CD1c-positive myeloid dendritic cell (primary cell): ENCODE data around the gene CELF2.

Source experiments
- DNase-seq: peaks from one replicate; pipeline ENCODE4 v3.0.0-alpha.2; 2016; ENCODE audit errors: extremely low spot score

Gene CELF2

DNA sequence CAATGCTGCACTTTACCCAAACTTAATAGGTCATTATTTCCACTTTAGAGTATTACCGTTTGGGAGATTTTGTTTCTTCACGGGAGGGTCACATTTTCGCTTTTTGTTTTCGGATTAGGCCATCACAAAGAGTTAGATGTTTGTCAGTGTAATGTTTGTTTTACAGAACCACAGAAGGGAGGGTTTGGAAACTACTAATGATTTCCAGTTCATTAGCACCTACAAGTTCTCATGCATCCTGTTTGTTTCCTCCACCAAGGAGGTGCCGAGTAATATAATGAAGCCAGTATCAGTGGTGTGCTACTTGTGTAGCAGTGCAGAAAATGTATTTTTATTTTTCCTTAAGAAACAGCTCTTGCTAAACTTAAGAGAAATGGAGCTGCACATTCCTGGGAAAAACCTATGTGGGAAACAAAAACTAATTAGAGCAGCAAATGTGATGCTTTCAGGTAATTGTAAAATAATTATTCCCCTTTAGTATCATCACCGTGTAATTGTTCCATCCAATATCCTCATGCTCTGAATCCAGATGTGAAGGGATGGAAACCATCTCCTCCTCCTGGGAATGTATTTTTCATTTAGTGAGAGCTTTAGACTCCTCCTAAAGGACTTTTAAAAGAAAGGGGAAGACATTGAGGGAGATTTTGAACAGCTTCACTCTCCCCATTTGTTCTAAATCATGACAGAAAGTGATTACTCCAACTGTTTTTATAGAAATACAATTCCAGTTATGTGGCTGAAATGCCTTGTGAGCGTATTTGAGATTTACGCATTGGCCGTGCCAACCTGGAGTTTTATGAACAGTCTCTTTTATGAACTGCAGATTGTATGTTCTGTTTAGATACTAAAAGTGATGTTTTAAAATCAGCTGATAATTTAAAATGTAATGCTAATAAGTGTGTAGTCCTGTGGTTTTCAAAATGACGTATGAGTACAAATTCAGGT is 5.6 kb downstream of the CELF2 start:
- no peak for DNase-seq

DNA sequence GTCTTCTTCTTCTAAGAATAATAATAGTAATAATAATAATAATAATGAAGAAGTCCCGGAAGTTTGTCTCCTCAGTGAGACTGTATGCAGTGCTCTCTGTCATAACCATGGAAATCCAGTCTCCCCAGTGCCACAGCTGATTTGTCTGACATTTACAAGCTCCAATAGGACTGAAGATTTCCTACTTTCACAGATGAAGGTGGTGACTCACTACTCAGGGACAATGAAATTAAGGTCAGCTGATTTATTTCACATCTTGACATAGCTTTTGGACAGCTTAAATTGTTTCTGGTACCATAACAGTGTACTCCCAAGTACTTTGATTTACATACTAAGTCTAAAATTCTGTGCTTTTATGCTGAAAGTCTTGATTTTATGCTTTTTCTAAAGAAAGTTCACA is 6.9 kb downstream of the CELF2 start:
- no peak for DNase-seq

DNA sequence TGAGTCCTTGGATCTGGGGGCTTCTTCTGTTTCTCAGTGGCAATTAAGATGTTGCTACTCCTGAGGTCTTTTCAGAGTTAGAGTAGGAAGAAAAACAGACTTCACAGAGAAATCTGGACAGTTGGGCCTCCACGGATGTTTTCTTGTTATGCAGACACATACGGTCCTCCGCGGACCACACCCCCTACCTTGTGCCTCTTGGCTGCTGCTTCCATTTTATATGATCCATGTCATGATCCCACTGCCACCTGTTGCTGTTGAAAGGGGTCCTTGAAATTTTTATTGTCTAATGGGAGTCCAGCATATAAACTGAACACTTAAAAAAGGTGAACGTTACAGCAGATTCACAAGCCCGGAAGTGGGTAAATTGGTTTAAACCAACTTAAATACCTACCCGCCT is 8.3 kb downstream of the CELF2 start:
- DNase-seq = no peak

DNA sequence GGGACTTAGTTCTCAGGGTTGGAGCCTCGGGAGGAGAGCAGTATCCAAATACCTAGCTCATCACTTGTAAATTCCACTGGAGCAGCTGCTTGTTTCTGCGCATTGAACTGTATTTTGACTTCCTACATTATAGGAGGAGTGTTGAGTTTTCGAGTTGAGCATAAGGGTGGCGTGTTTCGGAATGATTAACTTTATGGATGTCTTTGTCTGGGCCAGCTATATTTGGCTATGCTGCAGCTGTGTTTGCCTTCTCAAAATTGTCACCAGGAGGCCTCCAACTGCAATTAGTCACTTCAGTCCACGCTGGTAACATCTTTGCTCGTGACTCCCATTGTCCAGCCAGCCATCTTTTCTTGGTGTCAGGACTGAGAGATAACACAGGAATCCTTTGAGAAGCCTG is 9.1 kb downstream of the CELF2 start:
- DNase-seq = no peak

DNA sequence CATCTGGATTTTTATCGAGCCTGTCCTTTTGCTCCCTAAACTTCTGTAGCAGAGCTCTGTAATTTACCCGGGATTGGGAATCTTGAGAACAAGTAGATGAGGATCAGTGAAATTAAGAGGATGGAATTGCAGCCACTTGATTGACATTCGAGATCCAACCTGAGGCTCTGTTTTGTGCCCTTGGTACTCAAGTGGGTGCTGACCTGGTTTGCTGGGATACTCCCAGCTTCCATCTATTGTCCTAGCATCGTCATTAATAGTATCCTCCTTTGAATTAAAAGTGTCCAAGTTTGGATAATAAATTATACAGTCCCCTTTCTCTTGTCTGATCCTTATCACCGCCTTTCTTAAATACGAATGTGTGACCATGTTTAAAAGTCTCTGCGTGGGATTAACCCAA is 17.1 kb downstream of the CELF2 start:
- no peak for DNase-seq

DNA sequence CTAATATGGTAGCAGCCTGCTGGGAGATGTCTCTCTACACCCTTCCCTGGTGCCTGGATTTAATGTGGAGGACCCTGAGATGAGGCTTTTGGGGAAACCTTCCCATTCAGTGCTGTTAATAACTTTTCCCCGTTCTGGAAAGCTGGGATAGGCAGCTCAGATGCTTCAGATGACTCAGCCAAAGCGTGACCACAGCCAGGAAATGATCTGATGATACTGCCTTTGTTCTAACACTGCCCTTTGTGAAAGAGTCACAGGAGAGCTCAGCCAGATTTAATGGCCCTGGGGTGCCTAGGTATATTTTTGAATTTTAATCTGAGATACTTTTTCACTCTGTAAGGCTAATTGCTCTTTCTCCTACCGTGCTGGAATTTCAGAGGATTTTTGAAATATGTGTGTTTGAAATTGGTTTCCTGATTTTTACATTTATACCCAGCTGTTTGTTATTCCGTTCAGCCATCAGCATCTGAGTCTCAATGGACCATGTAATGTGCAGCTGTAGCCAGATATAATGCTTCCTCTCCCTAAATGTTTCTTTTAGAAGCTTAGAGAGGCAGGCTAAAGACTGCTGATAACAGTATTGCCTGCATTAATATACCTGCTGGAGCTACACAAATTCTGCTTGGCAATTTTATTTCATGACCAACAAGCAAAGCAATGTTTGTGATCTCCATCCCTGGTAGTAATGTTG is 17.8 kb downstream of the CELF2 start:
- no peak for DNase-seq

DNA sequence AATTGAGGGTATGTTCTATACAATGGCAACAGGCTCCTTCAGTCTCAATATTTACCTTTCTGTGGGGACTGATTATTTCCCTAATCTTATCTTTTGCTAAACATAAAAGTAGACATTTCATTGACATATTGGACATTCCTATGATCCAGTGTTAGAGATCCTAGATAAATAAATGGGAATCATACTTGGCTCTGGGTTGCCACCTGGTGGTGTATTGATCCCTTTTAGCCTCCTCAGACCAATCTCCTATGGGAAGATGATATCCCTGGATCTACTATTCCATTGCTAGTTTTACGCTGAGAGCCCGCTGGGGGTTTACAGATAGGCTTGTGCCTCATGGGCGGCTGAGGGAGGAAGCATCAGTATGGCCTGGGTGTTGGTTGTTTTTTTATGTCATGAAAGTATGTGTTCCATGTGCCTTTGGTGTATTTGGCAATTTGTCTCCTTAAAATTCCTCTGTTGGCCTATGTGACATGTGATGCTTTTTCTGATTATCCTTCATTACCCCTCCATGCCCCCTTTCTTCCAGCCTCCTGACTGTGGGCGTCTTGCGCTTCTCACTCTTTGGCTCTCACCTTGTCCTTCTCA is 18.8 kb downstream of the CELF2 start:
- DNase-seq = no peak

DNA sequence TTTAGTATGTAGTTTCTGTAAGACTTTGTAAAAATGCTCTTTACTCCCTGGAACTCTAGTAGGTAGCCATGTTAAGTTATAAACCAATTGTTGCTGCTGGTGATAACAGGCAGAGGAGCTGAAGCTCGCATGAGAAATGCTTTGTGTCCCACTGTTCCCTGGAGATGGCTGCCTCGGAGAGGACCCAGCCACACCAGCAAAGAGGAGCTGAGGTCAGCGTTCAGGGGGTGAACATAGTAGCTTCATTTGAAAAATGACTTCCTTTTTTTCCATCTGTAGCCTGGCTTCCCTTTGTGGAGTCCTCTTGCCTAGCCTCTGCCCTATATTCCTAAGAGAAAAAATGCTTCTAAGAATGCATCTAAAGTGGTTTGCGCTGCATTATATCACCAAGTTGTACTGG is 20.3 kb downstream of the CELF2 start:
- no peak for DNase-seq

DNA sequence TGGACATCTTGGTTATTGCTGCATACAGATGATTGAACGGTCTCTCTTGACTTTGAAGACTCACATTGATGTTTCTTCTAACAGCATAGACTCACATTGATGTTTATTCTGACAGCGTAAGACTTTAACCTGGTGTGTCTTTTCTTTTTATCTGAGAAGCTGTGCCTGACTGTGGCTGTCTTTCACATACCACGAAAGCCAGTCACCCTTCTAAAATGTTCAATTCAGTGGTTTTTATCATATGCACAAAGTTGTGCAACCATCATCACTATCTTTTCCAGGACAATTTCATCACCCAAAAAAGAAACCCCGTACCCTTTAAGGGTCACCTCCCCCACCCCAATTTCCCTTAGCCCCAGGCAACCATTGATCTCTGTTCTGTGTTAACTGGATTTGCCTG is 24.7 kb downstream of the CELF2 start:
- no peak for DNase-seq

DNA sequence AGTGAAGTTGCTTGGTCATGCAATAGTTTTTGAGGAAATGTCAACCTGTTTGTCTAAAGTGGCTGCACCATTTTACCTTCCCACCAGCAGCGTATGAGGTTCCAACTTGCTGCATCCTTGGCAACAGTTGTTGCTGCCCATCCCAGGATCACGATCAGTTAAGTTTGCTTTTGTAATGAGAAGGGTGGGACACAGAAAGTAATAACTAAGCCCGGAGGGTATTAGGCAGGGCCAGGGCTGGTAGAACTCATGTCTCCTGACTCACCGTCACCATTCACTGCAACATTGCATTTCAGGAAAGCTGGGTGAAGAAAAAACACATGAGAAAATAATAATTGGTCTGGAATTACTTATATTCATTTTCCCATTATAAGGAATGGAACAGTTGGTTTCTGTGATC is 25.4 kb downstream of the CELF2 start:
- no peak for DNase-seq

DNA sequence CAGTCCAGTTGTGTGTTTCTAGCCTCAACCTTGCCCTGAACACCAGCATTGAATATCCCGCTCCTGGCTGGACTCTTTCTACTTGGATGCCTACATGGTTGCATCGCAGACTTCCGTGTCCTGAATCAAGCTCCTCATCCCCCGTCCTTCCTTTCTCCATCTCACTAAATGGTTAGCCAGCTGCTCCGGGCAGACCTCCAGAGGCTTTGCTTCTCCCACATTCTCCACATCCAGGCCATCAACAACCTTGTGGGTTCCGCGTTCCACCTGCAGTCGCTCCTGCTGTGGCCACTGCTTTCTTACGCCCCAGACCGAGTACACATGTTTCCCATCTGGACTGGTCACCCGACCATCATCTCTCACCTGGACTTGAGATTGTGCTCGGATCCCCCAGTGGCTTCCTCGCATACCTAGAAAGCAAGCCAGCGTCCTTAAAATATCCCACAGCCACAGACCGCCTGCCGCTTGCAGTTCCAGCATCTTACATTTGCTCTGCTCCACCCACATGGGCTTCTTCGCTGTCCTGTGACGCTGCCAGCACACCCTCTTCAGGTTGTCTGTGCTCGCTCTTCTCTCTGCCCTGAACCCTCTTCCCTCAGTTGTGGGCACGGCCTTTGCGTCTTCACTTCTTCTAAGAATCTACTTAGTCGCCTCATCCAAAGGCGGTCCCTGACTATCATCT is 25.9 kb downstream of the CELF2 start:
- no peak for DNase-seq

DNA sequence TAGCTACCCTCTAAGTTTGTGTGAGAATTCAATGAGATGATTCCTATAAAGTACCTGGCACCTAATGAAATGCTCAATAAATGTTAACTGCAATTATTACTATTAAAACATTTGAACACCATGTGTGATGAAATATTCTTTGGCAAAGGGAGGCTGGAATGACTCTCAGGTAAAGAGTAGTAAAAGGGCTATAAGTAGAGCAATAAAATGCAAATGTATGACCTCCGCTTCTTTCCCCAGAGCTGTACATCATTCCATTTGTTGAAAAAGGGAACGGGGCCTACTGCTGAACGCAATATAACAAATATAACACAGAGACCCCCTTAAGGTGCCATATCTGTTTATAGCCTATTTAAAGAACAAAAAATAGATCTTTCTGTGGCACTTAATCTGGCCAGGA is 27.8 kb downstream of the CELF2 start:
- DNase-seq = no peak

DNA sequence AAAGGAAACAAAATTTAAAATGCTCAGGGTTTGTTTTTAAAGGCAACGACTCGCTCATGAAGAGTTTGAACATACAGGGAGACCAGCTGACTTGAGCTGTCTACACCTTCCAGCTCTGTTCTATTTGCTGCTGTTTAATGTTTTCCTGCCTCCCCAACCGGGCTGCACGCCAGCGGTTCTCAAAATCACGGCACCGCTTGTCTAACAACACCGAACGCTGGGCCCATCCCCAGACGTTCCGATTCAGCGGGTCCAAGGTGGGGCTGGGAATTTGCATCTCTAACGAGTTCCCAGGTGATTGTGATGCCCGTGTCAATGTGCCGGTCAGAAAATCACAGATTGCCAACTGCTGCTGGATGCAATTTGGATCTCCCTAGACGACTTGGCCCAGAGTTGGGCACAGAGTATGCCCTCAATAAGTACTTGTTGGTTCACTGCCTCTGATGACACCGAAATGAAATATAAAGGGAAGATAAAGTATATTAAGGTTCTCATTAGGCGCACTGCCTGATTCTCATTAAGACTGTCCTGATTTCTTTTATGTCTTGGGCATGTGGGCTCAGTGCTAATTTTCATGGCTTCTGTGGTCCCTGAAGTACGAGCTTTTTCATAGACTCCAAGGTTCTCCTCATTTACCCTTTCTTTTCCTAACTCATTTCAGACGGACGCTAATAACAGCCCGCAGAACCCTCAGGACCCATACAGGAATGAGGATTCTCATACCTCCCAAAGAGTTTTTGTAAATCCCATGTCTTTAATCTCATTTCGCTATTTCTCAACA is 28.5 kb downstream of the CELF2 start:
- DNase-seq = no peak

DNA sequence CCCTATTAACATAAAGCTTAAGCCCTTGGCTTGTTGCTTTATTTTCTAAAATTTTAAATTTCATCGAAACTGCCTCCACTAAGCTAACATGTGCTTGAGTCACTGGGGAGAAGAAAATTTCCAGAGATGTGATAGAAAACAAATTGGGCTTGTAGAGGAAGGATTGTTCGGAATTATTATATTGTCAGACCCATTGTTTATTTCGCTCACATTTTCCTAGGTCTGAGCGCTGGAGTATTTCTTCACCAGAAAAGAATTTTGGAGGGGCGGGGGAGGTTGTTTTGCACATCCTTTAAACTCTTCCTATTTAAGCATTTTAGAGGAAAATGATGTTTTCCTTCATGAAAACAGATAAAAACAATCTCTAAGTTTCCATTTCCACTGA is 29.1 kb downstream of the CELF2 start:
- DNase-seq = no peak

DNA sequence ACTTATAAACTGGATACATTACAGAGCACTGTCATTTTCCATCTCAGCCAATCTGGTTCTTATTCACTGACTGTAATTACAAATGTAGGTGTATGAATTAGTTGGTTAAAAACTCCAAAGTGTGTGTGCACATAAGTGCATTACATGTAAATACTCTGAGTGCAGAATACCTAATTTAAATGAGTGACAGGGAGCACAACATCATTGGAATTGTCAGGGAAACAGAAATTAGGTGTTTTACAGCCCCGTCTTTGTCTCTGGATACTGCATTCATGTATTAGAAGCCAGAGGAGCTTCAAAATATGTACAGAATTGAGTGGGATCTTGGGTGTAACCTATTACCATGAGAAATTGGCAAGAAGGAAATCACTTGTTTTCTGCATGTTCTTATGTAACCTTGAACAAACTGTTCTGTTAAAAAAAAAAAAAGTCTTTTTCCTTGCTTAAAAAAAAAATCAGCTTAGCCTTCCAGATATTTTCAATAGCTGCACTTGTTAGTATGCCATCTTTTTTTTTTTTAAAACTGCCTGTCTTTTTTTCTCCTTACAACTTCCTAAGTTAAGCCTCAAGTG is 31.1 kb downstream of the CELF2 start:
- DNase-seq = no peak

DNA sequence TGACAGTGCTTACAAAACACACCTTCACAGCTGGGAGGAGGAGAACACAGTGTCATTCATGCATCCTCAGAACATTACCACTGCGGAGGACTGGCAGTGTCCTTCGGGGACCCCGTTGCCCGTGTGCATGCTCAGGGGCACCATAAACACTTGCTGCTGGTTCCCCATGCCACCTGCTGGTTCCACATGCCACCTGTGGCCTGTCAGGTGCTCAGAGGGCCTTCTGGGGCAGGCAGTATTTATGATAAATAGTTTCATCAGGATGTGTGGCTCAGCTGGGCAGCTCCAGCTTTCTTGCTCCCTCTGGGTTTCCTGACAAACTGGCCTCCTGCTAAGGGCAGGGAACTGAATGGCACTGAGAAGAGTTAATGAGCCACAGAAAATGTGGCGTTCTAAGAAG is 32.1 kb downstream of the CELF2 start:
- DNase-seq = no peak

DNA sequence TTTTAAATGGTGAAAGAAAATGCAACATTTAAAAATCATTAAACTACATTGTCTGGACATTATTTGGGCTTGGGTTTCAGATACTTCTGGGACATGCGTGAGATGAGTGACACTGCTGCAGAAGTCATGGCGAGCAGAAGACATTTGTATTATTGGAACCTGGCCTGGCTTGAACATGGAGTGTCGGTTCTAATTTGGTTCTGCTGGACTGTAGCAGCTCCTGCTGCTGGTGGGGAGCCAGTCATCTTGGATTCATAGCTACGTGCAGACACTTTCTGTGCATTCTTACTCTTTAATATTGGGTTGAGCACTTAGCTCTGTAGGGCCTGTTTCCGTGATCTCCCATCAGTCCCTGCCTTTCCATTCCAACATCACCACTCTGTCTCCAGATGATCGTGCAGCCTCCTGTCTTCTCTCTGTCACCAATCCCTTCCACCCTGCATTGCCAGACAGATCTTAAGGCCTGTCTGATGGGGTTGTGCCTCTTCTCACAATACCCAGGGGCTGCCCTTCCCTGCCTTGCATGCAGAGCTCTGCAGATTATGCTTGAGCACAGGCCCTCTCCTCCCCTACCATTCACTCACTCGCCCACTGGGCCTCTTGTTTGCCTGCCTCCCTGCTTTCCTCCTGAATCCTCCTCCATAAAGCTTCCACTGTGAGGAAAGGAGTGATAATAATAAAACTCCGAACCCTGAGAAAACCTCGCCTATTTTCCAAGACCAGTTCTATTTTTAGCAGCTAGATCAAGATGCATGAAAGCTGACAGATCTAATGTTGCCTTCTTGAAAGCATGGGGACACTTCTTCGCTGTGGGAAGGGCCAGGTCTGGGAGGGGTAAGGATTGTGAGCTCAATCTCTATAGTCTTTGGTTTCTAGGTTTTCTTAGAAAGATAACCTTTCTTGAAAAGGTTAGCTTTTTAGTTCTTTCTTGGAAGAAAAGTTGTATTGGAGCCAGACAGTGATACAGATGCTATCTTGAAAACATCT is 32.9 kb downstream of the CELF2 start:
- DNase-seq = no peak

DNA sequence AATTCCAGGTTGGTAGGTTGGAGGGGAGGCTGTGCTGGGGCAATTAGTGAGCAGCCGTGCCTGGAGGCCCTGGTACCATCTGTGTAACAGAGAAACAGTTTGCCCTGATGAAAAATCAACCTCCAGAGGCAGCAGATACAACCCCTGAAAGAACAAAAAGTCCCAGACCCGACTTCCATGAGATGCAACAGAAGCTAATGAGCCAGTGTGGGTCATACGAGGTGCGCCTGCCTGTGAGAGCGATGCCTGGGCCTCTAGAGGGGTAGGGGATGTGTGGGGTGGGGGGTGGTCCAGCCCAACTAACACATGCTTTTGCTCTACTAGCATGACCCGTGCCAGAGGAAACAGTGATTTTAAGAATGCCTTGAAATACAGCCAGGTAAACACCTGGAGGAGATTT is 39.3 kb downstream of the CELF2 start:
- no peak for DNase-seq

DNA sequence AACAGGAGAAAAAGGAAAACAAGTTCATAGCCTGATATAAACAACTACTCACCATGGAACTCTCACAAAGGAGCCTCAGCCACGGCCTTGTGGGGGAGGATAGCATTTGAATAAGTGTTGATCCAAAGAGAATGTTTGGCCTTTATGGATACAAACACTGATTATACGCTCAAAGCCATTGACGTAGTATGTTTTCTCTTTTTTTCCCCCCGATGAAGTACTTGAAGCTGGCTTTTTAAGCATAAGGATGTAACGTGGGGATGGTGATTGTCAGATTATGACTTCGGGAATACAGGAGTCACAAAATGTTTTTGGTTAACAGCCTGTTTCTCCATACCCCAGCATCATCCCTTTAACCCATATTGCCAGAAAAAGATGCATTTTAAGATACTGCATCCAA is 39.8 kb downstream of the CELF2 start:
- DNase-seq = no peak

DNA sequence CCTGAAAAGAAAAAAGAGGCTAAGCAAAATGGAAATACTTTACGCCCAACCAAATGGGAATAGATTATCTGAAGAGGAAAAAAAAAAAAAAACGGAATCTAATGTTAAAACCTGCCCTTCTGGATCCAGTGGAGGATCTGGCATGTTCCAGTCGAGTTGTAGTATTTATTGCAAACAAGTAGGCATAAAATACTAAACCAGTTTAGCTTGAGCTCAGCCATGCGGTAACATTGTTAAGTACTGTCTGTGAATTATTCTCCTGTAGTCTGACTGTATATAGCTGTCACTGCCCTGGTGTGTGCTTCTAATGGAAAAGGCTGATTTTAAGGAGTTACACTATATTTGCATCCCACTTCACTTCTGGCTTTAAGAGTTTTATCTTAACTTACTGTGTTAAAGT is 40.3 kb downstream of the CELF2 start:
- DNase-seq = no peak
